GM10248 (cell line): ENCODE measurements around the gene SH3YL1.

Source experiments
- CTCF ChIA-PET: fragments of 300-600 bp; sonication (Branson Sonifier 250); formaldehyde crosslinking; extraction: SDS; loops from one replicate; lab custom pipeline; 2021; ENCODE audit warnings: antibody characterized with exemption; lab: Yijun Ruan, JAX
- POLR2A ChIA-PET: fragments of 350-650 bp; sonication (Branson Sonifier 250); formaldehyde crosslinking; extraction: SDS; loops from one replicate; lab custom pipeline; 2020; ENCODE audit warnings: antibody characterized with exemption; lab: Yijun Ruan, JAX
- DNase-seq: peaks from one replicate; pipeline ENCODE4 v3.0.0; 2012; ENCODE audit errors: extremely low spot score
- TF ChIP-seq, protein P1 (sequence below): IDR thresholded peaks from 2 replicates; pipeline ENCODE4 v1.5.1; 2012; ENCODE audit warnings: mild to moderate bottlenecking, low read depth; ENCODE audit errors: extremely low read depth, missing control alignments, control extremely low read depth

Gene SH3YL1

DNA sequence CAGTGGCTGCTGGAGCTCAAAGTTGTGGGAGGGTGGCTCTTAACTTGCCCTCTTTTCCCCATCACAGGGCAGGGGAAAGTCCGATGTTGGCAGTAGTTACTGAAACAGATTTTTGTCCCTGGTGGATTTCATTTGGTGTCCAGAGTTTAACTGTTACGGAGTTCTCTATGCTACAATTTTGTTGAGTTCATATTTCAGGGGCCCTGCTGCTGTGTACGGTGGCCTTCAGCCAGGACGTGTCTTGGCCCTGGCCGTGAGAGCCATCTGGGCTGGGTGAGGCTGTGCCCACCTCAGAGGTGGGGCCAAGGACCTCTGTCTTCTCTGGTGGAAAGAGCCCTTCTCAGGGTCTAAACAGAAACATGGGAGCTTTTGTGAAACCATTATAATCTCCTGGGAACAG, 67.4 kb downstream of the SH3YL1 start:
- CTCF ChIA-PET, result no interaction called here

DNA sequence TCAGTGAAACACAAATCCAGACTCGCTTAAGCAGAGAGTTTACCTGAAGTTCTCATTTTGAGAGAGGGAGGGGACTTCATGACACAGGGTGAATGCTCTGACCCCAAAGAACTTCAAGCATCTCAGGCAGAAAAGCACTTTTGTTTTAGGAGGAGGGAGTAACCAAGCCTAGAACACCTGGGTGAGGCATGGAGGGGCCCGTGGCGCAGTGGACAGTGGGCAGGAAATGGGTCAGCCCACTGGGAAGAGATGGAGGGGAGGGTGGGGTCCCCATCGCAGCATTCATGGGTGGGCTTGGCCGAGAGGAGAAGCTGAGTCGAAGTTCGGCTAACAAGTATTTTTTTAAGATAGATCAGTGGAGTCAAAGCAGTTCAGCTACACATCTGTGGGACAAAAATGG, 67.9 kb downstream of the SH3YL1 start:
- no peak for DNase-seq
- ChIA-PET POLR2A (no interaction called here), CTCF (no interaction called here)
- TF ChIP-seq, protein P1, sequence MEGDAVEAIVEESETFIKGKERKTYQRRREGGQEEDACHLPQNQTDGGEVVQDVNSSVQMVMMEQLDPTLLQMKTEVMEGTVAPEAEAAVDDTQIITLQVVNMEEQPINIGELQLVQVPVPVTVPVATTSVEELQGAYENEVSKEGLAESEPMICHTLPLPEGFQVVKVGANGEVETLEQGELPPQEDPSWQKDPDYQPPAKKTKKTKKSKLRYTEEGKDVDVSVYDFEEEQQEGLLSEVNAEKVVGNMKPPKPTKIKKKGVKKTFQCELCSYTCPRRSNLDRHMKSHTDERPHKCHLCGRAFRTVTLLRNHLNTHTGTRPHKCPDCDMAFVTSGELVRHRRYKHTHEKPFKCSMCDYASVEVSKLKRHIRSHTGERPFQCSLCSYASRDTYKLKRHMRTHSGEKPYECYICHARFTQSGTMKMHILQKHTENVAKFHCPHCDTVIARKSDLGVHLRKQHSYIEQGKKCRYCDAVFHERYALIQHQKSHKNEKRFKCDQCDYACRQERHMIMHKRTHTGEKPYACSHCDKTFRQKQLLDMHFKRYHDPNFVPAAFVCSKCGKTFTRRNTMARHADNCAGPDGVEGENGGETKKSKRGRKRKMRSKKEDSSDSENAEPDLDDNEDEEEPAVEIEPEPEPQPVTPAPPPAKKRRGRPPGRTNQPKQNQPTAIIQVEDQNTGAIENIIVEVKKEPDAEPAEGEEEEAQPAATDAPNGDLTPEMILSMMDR, result no peak

More for the DNA sequence above, 67.4 kb downstream of the SH3YL1 start:
- POLR2A ChIA-PET, result no interaction called here
- TF ChIP-seq, protein P1, result no peak
- no peak for DNase-seq

DNA sequence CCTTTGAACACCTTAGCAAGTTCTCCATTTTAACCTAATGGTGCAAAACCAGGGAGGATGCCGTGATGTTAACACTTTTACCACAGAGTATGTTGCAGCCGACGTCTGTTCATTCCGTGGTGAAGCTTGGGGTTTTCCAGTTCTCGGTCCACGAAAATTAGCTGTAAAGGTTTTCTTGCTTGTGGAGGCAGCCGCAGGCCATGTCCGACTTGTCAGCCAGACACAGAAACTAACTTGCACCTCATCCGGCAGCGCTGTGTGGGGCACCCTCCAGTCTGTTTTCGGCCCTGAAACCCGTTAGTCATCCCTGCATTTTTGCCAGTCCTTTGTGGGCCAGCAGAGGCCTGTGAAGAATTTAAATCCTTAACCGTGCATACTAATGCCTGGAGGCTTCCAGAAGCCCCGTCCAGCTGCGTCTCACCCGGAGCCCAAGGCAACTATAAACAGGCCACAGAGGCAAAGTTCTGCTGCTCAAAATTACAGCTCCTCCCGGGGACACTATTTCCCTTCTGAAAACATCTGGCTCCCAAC, 70.6 kb downstream of the SH3YL1 start:
- ChIA-PET CTCF (no interaction called here), POLR2A (no interaction called here)

DNA sequence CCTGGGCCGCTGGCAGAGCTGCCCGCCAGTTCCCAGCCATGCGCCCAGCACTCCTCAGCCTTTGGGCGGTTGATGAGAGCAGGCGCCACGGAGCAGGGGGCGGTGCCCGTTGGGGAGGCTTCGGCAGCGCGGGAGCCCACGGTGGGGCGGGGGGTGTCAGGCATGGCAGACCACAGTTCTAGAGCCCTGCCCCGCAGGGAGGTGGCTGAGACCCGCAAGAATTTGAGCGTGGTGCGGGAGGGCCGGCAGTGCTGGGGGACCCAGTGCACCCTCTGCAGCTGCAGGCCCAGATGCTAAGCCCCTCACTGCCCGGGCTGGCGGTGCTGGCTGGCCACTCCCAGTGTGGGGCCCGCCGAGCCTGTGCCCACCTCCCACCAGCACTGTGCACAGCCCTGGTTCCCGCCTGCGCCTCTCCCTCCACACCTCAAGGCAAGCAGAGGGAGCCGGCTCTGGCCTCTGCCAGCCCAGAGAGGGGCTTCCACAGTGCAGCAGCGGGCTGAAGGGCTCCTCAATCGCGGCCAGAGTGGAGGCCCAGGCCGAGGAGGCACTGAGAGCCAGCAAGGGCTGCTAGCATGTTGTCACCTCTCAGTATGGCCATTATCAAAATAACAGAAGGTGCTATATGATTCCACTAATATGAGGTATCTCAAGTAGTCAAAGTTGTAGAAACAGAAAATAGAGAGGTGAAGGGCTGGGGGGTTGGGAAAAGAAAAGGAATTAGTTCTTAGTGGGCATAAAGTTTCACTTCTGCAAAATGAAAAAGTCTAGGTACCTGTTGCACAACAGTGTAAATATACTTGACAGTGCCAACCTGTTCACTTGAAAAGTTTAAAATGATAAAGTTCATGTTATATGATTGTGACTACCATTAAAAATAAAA, 72.3 kb downstream of the SH3YL1 start:
- no peak for DNase-seq
- ChIA-PET POLR2A (no interaction called here), CTCF (interaction anchor here (1.1 kb wide), 1 partner anchor 10 kb away, joined by 3 read pairs; no protein-coding TSS in a partner anchor)
- TF ChIP-seq, protein P1, result no peak

More for the DNA sequence above, 70.6 kb downstream of the SH3YL1 start:
- TF ChIP-seq, protein P1, result no peak
- DNase-seq, result no peak

DNA sequence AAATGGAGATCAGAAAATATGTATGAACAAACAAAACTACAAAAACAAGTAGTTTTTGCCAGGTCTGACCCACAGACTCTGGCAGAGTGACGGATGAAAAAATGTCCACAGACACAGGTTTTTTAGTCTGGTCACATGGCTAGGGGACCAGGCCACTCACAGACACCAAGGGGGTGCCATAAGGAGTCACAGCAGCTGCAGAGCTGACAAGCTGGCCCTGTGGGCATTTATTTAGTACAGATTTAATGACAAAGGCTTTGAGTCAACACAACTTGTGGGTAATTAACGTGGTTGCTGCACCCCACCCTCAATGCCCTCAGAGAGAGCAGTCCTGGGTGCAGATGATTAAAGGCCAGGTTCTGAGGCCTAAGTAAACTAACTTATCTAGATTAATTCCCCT, 76.0 kb downstream of the SH3YL1 start:
- POLR2A ChIA-PET, result no interaction called here
- TF ChIP-seq, protein P1, result no peak
- DNase-seq, result no peak
- CTCF ChIA-PET, result no interaction called here

DNA sequence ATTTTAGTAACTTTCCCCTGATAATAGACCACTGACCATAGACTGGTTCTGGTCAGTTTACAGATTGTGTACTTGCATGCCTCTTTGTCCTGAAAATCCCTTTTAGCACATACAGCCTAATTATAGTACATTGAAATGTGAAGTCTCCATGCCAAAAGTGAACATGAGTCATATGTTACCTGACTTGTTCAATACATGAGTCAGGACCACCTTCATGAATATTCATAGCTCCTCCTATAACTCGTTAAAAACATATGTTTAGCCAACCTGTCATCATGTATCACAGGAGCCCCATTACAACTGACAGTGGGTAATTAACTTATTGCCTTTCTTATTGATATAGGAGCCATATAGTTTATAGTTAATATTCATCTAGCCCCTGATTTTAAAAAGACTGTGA, 78.6 kb downstream of the SH3YL1 start:
- no peak for DNase-seq
- TF ChIP-seq, protein P1, result no peak
- ChIA-PET CTCF (interaction anchor here (0.8 kb wide), 1 partner anchor 407 kb away, joined by 3 read pairs; no protein-coding TSS in a partner anchor), POLR2A (no interaction called here)
